HEK293 (cell line): ENCODE measurements around the gene DCBLD2.

Experiments
- CTCF ChIP-seq: fragments of 450-650 bp; formaldehyde crosslinking; IDR thresholded peaks from 2 replicates; pipeline ENCODE4 v1.5.1; 2016; ENCODE audit warnings: missing biosample characterization, missing genetic modification characterization
- PRDM6 ChIP-seq: fragments of 450-650 bp; formaldehyde crosslinking; IDR thresholded peaks from 2 replicates; pipeline ENCODE4 v1.5.1; 2017; ENCODE audit warnings: missing biosample characterization, missing genetic modification characterization
- ZNF311 ChIP-seq: fragments of 450-650 bp; formaldehyde crosslinking; IDR thresholded peaks from 2 replicates; pipeline ENCODE4 v1.5.1; 2017; ENCODE audit warnings: missing biosample characterization, missing genetic modification characterization, borderline replicate concordance
- ZNF37A ChIP-seq: fragments of 450-650 bp; IDR thresholded peaks from 2 replicates; pipeline ENCODE4 v1.5.1; 2018; ENCODE audit warnings: missing biosample characterization, missing genetic modification characterization

GRCh38 chr3:98856724-98857123 lies 44.8 kb downstream of the DCBLD2 start:
- TF ChIP-seq CTCF (tag by site-specific recombination) = no peak
- no peak for TF ChIP-seq ZNF37A (tag by site-specific recombination)
- no peak for TF ChIP-seq PRDM6 (tag by site-specific recombination)
- TF ChIP-seq ZNF311 (tag by site-specific recombination) = no peak
